Measurements from ENCODE around the gene SLC15A4.
"Not testable (repeated sequence)": the region's sequence is repeated elsewhere in the genome, so short reads cannot be mapped to it uniquely, and the experiment has no call there.

The SLC15A4 gene

DNA sequence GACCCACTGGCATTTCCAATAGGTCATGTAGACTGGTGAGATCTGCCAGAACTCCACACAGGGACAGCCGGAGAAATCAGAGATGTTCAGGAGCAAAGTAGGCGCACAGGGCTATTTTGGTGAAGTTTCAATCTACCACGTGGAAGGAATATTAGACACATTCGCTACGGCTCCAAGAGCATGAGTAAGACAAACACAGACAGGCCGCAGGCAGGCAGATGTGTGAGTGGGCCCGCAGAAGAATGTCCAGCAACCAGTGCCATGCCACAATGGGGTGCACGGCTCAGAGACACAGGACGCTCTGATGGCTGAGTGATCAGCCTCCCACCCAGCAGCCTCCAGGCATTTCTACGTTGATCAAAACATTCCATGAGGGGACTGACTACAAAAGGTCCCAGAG lies 10.4 kb downstream of the SLC15A4 start:
- DNase-seq, result no peak

DNA sequence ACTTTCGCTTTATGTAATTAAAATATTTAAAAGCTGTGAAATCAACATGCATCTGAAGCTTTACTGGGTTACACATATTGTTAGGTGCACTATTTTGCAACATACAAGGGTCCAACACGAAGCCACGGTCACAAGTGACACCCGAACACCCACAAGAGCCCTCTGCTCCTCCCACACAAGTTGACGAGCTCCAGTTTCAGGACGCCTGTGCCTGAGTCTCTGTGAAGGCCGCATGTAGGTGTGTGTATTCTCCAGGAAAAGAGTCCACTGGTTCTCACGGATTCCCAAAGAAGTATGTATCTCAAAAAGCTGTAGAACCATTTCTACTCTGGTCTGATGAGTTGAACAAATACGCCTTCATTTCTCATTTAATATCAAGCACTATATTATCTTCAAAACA lies 12.0 kb downstream of the SLC15A4 start:
- DNase-seq, result peak; percentile 30

DNA sequence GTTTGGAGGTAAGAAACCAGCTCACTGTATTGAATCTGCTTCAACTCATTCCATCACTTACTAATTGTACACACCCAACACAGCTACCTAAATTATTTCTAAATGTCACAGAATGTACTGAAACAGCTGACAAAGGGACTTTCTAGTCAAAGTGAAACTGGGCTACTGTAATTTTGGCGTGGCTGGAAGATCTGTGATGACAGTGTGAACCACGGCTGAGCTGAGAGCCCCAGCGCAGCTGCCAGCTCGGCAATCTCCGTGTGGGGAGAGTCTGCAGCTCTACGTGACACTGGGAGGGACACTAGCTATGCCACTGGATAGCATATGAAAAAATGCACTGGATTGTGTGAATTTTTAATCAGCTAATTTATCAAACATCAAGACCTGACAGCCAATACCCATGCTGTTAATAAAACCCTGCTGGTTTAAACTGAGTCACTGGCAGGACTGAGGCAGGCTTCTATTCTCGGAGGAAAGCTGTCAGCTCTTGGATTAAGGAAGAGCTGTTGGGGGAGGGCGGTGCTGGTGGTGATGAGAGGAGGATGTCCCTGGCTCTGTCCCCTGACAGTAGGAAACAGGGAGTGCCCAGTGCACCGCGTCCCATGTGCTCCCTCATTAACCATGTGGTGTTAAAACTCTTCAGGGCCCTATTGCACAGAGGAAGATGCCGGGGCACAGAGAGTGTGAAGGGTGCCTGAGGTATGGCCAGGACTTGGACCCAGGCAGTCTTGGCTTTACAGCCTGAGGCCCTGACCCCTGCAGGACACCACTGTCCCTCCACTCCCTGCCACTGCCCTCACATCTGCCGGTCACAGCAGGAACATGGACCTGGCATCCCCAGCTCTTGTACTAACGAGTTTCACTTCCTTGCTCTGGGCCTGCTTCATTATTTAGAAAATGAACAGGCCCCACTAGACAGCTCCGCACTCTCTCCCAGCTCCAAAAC lies 13.3 kb downstream of the SLC15A4 start:
- DNase-seq, result peak; percentile 28

DNA sequence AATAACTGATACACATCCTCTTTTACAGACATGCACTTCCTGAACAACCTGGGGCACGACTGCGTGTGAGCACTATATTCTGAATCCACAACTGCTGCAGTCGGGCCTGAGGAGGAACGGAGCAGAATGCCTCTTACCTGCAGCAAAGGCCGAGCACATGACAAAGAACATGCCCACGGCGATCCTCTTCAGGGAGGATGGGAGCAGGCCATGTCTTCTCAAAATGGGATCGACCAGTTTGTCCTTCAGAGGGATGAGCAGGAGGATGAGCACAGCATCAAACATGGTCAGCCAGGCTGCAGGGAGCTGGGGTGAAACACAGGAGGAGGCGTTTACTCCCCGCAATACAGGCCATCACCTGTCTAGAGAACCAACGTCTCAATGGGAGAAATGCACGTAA lies 15.1 kb downstream of the SLC15A4 start:
- no peak for DNase-seq

DNA sequence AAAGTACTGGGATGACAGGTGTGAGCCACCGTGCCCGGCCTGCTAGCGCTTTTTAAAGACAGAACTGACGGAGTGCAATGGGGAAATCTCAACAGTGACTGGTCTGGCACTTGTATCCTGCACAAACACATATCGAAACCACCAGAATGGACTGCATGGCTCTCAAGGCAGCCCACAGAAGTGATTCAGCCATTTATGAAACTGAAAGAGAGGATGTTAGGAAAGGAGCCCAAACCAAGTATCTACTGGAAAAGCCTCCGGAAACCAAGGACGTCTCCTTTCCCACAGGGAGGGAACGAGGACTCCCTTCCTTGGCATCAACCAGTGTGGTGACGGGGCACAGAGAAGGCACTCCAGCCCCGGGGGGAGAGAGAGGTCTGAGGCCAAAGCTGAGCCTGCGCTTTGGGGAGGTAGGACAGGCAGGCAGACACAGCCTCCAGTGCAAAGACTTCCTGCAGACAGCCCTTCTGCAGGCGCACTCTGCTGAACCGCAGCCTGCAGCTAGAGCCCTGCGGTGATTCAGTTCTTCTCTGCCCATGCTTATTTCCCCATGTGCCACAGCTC lies 16.5 kb downstream of the SLC15A4 start:
- DNase-seq, result no peak

DNA sequence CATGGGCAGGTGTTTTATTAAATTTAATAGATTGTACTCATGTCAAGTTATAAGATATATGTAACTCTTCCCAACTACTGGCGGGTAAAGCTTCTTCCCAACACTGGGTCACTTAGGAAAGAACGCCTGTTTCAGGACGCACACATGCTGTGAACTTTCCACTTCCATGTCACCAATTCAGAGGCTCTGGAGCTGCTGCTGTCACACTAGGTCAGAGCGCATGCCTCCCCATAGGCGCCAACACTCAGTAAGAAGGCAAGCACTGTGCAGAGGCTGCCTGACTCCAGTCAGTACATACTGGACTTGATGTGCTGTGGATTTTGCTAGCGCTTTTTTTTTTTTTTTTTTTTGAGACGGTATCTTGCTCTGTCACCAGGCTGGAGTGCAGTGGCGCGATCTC lies 17.2 kb downstream of the SLC15A4 start:
- DNase-seq, result no peak

DNA sequence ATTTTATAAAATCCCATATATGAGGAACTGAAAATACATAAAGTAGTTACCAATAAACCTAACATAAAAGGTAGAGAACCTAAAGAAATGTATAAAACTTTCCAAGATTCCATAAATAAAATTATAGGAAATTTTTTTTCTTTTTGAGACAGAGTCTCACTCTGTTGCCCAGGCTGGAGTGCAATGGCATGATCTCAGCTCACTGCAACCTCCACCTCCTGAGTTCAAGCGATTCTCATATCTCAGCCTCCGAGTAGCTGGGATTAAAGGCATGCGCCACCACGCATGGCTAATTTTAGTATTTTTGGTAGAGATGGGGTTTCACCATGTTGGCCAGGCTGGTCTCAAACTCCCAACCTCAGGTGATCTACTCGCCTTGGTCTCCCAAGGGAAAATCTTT lies 18.4 kb downstream of the SLC15A4 start:
- not testable (repeated sequence) for DNase-seq

DNA sequence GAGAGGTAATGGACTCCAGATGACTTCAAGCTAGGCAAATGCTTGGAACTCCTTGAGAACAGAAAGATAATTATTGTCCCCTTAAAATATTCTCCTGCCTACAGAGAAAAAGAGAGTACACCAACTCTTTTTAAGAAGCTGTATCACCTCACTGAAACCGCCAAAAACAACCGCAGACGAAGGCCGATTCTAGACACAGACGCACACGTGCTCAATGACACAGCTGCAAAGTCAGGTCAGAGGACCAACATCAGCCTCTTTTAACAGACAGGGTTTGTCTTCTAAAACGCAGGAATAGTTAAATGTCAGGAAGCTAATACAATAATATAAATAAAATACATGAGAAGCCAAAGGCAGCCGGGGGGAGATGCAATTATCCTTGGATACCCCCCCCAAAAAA lies 19.0 kb downstream of the SLC15A4 start:
- DNase-seq, result no peak

DNA sequence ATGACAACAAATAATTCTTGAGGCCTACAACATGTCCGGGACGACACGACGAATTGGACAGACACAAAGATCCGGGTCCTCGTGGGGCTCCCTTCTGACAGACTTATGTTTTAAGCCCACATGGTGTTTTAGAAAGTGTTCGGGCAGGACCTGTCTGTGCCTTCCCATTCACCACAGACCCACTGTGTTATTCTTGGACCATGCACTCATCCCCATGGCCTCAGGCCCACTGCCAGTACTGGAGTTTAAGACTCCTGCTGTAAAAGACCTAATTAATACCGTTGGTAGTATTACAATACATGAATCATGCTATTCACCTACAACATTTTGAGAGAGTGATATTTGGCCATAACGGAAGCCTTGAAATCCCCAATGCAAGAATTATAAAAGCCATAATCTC lies 20.0 kb downstream of the SLC15A4 start:
- no peak for DNase-seq

DNA sequence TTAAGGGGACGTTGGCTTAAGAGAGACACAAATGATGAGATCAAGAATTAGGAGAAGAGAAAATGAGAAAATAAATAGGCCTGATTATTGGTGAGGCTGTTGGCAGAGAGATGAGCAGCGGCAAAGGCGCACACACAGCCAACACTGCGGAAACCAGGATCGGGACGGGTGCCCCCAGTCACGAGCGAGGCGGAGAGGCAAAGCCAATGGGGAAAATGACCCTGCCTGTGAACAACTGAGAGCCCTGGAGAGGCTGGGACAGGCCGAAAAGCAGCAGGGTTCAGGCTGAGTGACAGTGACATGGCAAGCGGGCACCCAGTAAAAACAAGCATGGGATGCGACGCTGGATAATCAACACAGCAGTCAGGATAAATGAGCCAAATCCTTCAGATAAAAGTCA lies 21.0 kb downstream of the SLC15A4 start:
- no peak for DNase-seq

DNA sequence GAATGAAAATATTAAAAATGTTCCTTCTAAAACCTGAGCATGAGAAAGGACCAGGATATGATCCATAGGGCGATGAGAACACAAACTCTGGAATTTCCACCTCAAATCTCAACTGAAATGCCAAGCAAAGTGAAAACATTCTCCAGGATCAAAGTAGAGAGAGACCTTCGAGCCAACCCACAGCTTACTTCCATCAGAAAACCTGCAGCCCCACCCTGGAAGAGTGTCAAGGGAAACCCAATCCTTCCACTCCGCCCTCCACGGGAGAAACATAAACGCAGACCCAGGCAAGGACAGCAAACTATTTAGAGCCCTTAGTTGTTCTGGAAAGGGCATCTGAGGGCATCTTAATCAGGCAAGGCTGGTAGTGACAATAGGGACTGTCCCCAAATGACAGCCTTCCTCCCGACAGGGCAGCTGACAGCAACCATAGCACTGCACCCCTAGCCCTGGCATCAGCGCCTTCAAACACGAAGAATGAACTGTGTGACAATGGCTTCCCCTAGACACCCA lies 21.8 kb downstream of the SLC15A4 start:
- no peak for DNase-seq

DNA sequence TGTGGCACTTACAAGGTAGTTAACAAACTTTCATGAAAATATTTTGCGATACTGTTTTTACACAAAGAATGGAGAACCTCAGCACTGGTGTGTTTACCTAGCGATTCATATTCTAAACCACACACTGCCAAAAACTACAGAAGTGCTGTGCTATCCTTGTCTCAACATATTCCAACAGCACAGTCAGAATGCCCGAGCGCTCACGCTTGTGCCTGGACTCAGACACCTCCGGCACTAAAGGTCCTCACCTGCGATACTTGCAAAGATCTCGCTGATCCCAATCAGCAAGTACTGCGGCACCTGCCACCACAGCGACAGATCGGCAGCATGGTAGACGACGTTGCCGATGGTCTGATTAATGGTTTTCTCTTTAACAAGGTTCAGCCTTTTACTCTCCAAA lies 23.2 kb downstream of the SLC15A4 start:
- DNase-seq, result no peak

DNA sequence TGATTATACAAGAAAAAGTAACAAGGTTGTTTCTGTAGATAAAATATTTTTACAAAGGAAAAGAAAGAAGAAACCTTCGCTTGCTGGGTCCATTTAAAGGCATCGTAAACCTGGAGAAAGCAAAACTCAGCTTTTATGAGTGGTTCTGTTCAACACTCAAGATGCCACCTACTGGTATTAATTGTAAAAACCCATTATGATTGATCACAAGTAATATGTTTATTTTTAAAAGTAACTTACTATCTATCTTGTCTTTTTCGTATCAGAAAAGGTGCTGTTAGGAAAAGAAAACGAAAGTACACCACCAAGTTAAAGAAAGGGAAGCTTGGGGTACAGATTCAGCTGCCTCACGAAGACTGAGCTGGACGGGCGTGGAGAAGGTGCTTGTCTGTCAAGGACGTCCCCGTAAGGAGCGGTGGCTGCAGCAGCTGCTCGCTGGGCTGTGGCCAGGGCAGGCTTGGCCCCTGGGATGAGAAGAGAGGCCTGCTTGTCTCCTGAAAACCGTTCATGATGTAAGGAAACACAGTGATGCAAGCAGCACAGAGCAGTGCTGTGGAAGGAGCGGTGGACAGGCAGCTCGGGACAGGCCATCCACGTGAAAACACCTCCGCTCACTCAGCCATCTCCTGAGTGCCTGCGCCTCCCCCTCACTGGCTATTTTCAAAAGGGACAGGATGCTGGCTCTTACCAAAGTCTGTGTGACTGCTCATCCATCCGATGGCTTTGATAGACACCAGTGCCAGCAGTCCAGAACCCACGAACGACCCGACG lies 25.0 kb downstream of the SLC15A4 start:
- DNase-seq, result no peak

DNA sequence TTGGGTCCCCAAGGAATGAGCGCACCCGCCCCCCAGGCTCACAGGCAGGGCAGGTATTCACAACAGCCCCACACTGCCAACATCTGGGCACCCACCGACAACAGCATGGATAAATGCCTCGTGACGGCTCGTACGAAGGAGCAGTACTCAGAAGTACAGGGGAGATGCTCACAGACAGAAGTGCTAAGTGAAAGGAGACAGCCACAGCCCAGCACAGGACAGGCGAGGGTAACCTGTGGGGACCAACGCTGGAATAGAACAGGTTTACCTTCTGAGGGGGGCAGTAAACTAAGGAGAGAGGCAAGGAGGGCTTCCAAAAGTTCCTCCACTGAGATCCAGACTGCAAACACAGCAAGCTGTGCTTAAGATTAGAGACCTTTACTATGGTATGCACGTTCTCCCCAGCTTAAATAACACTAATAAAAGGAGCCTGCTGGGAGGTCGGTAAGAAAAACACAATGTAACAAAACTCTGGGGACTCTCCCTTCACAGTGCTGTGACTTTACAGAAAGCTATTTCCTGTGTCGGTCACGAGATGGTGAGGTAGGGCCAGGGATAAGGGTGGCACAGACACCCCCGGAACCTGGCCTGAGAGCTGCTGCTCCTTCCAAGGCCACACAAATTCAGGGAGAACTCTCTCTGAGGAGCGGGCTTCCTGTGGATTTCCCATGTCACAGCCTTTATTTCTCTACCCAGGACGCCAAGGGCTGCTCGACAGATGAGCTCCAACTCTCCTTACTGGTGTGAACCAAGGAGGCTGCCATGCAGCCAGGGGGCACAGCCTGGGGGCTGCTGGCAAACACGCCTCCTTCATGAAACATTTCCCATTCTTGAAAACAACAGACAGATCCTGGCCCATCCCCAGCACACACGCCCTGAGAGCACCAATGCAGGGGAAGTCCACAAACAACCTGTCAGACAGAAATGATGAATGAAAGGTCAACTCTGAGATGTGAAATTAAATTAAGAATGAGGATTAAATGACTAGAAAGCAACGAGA lies 26.3 kb downstream of the SLC15A4 start:
- DNase-seq, result no peak

DNA sequence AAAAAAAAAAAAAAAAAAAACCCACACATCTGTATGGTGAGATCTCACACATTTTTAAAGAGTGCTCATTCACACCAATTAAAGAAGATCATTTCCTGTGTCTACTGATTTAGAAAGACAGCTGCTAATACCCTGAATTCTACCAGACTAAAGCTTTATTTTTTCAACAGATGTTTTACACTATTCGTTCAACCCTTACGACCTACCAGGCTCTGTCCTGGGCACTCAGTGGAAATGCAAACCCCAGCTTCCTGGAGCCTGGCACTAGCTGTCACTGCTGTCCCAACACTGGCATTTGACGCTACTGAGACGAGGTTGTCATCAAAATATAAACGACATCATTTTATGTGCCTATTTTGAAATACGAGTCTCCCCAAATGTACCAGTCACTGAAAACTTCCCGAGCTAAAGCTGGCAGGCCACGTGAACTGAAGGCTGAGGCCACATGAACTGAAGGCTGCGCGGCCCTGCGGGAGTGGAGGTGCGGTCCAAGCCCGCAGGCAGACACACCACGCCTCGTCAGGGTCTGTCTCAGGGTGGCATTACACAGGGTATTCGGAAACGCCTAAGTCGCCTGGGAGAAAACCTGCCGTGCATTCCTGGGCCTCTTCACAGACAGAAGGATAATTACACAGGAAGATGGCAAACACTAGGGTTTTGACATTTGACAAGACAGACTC lies 27.2 kb downstream of the SLC15A4 start:
- peak; percentile 37 for DNase-seq

DNA sequence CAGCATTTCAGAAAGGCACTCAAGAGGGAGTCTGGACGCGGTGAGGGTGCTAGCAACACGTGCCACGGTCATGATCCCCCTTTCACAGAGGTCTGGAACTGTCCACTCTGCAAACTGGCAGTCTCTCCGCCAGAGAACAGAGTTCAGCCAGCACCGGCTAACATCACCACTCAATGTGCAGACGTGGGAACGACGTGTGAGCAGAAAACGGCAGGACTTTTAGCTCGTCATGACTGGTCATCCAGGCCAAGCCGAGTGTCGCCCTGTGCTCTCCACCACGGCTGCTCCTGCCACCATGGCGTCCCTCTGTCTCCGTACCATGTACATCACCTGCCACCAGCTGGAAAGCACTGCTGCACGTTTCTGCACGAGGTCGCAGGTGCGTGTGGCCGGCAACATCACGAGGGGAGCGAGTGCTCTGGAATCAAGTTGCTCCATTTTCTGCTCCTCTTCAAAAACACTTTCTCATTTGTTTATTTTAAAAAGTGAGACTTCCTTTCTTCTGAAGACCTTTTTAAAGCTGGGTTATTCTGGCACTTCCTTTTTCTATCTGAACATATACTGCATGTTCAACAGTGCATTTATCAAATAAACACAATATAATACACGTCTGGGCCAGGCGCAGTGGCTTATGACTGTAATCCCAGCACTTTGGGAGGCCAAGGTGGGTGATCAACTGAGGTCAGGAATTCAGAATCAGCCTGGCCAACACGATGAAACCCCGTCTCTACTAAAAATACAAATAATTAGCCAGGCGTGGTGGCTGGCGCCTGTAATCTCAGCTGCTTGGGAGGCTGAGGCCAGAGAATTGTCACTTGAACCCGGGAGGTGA lies 28.0 kb downstream of the SLC15A4 start:
- DNase-seq, result no peak

DNA sequence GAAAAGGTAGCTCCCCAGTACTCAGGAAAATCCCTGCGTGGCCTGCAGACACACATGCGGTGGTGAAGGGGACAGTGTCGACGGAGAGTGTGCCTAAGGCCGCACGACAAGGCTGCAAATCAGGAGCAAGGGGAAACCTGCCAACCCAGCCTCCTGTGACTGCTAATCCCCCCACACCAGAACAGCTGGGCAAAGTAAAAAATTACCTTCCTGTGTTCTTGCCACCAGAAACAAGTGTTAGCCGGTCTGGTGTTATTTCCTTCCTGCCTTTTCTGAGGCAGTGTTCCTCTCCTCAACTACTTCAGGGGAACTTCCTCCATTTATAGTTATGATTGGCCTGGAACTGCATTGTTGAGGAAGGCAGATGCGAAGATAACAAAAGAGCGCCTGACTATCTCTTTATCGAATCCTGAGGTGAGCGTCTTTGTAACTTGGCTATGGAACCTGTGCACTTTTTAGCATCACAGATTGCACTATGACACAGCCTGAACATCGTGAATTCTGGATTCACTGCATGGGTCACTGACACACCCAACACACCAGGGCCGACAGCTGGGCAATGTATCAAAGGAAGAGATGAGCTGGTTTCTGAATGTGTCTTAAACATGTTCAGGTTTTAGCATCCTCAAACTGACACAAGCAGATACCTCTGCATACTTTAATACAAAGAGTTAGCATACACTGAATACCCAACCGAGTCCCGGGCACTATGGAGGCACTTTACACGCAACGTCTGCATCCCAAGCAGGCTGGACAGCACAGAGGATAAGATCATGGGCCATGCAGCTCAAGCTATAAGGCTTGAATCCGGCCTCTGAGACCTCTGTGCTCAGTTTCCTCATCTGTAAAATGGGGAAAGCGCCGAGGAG lies 28.9 kb downstream of the SLC15A4 start:
- DNase-seq, result peak; percentile 57

DNA sequence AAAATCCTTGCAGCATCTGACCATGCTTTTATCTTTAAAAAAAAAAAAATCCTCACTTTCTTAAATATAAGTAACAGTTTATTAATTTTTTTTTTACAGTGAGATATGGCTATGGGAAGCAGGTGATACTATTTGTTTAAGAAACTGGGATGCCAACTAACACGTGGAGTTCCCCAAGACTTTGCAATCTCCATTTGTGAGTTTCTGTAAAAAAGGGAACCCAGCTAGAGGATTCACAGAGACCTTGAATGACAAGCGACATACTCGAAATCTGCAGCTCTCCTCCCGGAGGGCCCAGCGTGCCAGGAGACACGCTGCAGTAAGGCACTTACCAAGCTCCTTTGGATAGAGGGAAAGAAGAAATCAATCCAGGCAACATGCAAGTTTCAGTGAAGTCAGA lies 30.1 kb downstream of the SLC15A4 start:
- no peak for DNase-seq

DNA sequence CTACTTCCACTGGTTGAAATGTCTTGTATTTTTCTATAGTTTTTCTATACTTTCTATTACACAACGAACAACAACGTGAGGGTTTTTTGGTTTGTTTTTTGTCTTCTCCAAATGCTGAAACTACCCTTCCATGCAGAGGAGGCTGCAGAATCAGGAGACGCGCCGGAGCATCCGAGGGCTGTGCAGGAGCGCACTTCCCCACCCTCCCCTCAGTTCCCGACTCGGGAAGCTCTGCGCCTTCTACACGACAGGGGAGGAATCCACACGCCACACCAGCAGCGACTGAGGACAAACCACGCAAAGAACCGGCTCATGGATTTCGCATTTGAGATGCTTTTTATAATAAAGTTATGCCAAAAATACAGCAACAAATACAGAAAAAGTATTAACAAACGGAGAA lies 30.9 kb downstream of the SLC15A4 start:
- DNase-seq, result no peak

DNA sequence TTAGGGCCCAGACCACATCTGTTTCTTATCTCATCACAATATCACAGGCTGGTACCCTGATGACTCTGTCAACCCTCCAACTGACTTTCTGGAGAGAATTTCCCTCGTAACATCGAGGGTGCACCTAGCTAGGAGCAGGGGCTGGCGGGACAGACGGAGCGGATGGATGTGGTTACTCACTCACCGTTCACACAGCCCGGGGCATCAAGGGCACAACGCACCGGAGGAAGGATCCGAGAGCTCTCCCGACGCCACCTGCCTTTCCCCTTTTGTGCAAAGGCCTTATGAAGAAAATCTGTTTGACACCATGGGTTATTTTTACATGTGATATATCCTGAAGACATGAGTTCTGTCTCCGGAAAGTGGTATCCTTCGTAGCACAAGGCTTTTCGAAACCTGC lies 31.4 kb downstream of the SLC15A4 start:
- no peak for DNase-seq
